ENCODE measurements around the gene LHCGR. TPM values are rescaled to one million over a fixed set of nuclear protein-coding genes. Genes with fewer than 3 reads are reported as not detected.

The LHCGR gene
- total and polyA plus RNA-seq, 10 donors: 0.03 TPM; not detected in 9

DNA sequence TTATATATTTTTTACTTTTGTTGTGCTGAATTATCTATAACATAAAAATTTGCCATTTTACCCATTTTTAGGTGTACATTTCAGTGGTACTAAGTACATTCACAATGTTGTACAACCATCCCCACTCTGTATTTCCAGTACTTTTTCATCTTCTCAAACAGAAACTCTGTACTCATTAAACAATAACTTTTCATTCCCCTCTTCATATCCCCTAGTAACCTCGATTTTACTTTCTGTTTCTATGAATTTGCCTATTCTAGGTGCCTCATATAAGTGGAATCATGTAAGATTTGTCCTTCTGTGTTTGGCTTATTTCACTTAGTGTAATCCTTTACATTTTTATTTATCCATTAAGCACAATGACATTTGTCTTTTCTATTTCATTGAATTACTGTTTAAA lies 86.5 kb downstream of the LHCGR start:
- Histone ChIP-seq H3K36me3 (no peaks in the 10 kb centered on the region), H3K27ac (no peak overlapping the region), H3K27me3 (replicated peaks in 1 of 7) (no peaks in the 10 kb centered on the region), H3K9me3 (no peaks in the 10 kb centered on the region), H3K4me3 (no peak overlapping the region), H3K4me1 (no peaks in the 10 kb centered on the region)
- TF ChIP-seq POLR2AphosphoS5 (IDR thresholded peaks at IDR 0.05) (no peak), POLR2A (IDR thresholded peaks at IDR 0.05) (no peak)
- TF ChIP-seq, protein P1, sequence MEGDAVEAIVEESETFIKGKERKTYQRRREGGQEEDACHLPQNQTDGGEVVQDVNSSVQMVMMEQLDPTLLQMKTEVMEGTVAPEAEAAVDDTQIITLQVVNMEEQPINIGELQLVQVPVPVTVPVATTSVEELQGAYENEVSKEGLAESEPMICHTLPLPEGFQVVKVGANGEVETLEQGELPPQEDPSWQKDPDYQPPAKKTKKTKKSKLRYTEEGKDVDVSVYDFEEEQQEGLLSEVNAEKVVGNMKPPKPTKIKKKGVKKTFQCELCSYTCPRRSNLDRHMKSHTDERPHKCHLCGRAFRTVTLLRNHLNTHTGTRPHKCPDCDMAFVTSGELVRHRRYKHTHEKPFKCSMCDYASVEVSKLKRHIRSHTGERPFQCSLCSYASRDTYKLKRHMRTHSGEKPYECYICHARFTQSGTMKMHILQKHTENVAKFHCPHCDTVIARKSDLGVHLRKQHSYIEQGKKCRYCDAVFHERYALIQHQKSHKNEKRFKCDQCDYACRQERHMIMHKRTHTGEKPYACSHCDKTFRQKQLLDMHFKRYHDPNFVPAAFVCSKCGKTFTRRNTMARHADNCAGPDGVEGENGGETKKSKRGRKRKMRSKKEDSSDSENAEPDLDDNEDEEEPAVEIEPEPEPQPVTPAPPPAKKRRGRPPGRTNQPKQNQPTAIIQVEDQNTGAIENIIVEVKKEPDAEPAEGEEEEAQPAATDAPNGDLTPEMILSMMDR (IDR thresholded peaks at IDR 0.05 in 8 of 11, conservative IDR thresholded peaks at IDR 0.05 in 3 of 11): no peak
- DNase-seq: no peak
- intact Hi-C loops (cut with DNase I; ENCODE audit: low total_unique reads): no loop called here
- 52 to 63% (median 59%) methylated on average over 1 of the region's 1 CpG for WGBS, 5 donors

DNA sequence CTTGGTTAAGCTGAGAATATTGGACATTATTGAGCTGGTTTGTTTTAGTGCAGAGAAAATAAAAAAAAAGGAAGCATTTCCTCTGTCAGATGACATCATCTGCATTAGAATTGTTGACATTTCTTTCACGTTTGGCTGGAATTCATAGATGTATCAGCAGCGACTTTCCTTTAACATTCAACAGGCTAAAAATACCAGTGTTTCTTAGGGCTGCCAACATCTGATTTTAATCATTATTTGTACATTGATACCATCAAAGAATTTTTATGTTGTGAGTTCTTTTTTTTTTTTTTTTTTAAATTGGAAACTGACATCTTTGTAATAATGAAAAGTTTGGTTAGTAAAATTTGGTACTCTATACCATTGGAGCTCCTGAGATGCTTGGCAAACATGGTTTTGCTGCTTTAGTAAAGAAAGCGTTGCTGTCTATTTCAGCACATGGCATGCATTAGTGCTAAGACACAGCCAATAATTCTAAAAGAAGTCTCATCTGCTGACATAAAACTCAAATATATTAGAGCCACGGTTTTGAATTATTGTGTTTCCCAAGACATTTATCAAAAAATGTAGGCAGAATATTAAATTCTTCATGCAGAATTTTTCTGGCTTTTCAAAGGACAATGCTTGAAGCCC lies 104.2 kb downstream of the LHCGR start:
- Histone ChIP-seq H3K4me1 (no peaks in the 10 kb centered on the region), H3K27me3 (replicated peaks in 1 of 7) (no peaks in the 10 kb centered on the region), H3K4me3 (no peak overlapping the region), H3K27ac (no peak overlapping the region), H3K36me3 (no peaks in the 10 kb centered on the region), H3K9me3 (no peaks in the 10 kb centered on the region)
- no peak for DNase-seq
- WGBS, 5 donors: 55 to 62% (median 57%) methylated on average over 4 of the region's 4 CpGs
- intact Hi-C loops (cut with DNase I; ENCODE audit: low total_unique reads): no loop called here
- no peak for TF ChIP-seq POLR2A (IDR thresholded peaks at IDR 0.05)
- TF ChIP-seq, protein P1 (IDR thresholded peaks at IDR 0.05 in 8 of 11, conservative IDR thresholded peaks at IDR 0.05 in 3 of 11): no peak
- TF ChIP-seq POLR2AphosphoS5 (IDR thresholded peaks at IDR 0.05): no peak

DNA sequence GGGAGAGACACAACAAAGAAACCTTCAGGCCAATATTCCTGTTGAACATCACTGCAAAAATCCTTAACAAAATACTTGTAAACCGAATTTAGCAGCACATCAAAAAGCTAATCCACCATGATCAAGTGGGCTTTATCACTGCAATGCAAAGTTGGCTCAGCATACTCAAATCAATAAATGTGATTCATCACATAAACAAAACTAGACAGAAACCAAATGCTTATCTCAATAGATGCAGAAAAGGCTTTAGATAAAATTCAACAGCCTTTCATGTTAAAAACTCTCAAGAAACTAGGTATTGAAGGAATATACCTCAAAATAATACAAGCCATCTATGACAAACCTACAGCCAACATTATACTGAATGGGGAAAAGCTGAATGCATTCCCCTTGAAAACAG lies 117.3 kb downstream of the LHCGR start:
- Histone ChIP-seq H3K27me3 (replicated peaks in 1 of 7) (peaks cover 0 to 13% (median 0%) of the 10 kb centered on the region in 7 donors), H3K36me3 (no peaks in the 10 kb centered on the region), H3K27ac (no peak overlapping the region), H3K4me3 (no peak overlapping the region), H3K9me3 (peaks cover 0 to 13% (median 10%) of the 10 kb centered on the region in 8 donors), H3K4me1 (no peaks in the 10 kb centered on the region)
- WGBS, 5 donors: 50 to 70% (median 55%) methylated on average over 1 of the region's 1 CpG
- TF ChIP-seq POLR2AphosphoS5 (IDR thresholded peaks at IDR 0.05) (no peak), POLR2A (IDR thresholded peaks at IDR 0.05) (no peak)
- TF ChIP-seq, protein P1 (IDR thresholded peaks at IDR 0.05 in 8 of 11, conservative IDR thresholded peaks at IDR 0.05 in 3 of 11): no peak
- DNase-seq: no peak
- intact Hi-C loops (cut with DNase I; ENCODE audit: low total_unique reads): no loop called here

Small RNA genes lying within 50 kb of the gene (small RNA-seq; reads per million reads assigned to genes)
- 0 reads per million in 4 donors for gene ELOBP3

Other genes starting within 250 kb of the LHCGR start
- gene STON1, start 225.6 kb downstream of the LHCGR start, total RNA-seq: 10 to 100 TPM; 15.8 to 31.0 (median 25.2) TPM
- gene STON1, start 225.6 kb downstream of the LHCGR start, polyA plus RNA-seq: 1 to 10 TPM; 2.1 to 4.0 (median 3.4) TPM
- gene GTF2A1L, start 137.9 kb downstream of the LHCGR start, total RNA-seq: 1 to 10 TPM in 3 of 7 donors, under 1 TPM in 3, not detected in 1; 0.70 to 4.7 (median 1.1) TPM
- gene GTF2A1L, start 137.9 kb downstream of the LHCGR start, polyA plus RNA-seq: 1 to 10 TPM in 1 of 3 donors, under 1 TPM in 2; 0.06 to 1.1 (median 0.35) TPM

All from spleen (tissue), 11 donors.